H9 (cell line): Measurements from ENCODE around the gene SLC29A1. TPM values are rescaled to one million over a fixed set of nuclear protein-coding genes. Genes with fewer than 3 reads are reported as not detected.
A peak's percentile ranks its signal among the peaks of the same experiment; 100 is the strongest.

Source experiments
- DNase-seq: peaks from one replicate; pipeline ENCODE4 v3.0.0-alpha.2; 2017
- H2AFZ ChIP-seq: one replicate; pipeline ENCODE4 v1.6.1; 2013; ENCODE audit warnings: mild to moderate bottlenecking, low read length, control low read depth, moderate library complexity
- H2AK5ac ChIP-seq: 2 replicates; pipeline ENCODE4 v1.6.1; 2013; ENCODE audit warnings: low read length, control low read depth, mixed read lengths; ENCODE audit not compliant: insufficient read length
- H2BK120ac ChIP-seq: one replicate; pipeline ENCODE4 v1.6.1; 2013; ENCODE audit warnings: low read depth, mild to moderate bottlenecking, low read length, control low read depth, inconsistent platforms; ENCODE audit not compliant: poor library complexity, severe bottlenecking
- H2BK12ac ChIP-seq: 2 replicates; pipeline ENCODE4 v1.6.1; 2013; ENCODE audit warnings: low read length, control low read depth, mixed read lengths, low read depth; ENCODE audit not compliant: insufficient read length
- H2BK15ac ChIP-seq: 2 replicates; pipeline ENCODE4 v1.6.1; 2013; ENCODE audit warnings: low read depth, low read length, control low read depth
- H2BK20ac ChIP-seq: one replicate; pipeline ENCODE4 v1.6.1; 2013; ENCODE audit warnings: low read depth, mild to moderate bottlenecking, low read length, control low read depth, inconsistent platforms; ENCODE audit not compliant: poor library complexity, severe bottlenecking
- H2BK5ac ChIP-seq: 2 replicates; pipeline ENCODE4 v1.6.1; 2013; ENCODE audit warnings: low read length, control low read depth, mixed read lengths; ENCODE audit not compliant: insufficient read length
- H3K14ac ChIP-seq: 2 replicates; pipeline ENCODE4 v1.6.1; 2013; ENCODE audit warnings: low read length, control low read depth; ENCODE audit not compliant: insufficient read depth
- H3K18ac ChIP-seq: 2 replicates; pipeline ENCODE4 v1.6.1; 2013; ENCODE audit warnings: low read depth, mild to moderate bottlenecking, mixed read lengths, low read length, control low read depth; ENCODE audit not compliant: insufficient read length
- H3K23ac ChIP-seq: 2 replicates; pipeline ENCODE4 v1.6.1; 2013; ENCODE audit warnings: low read length, control low read depth, mixed read lengths, low read depth; ENCODE audit not compliant: insufficient read length
- H3K23me2 ChIP-seq: 2 replicates; pipeline ENCODE4 v1.6.1; 2013; ENCODE audit warnings: low read depth, mild to moderate bottlenecking, mixed read lengths, low read length, control low read depth; ENCODE audit not compliant: insufficient read length, poor library complexity, severe bottlenecking
- H3K27ac ChIP-seq: 2 replicates; pipeline ENCODE4 v1.5.1; 2013; ENCODE audit warnings: low read length, control low read depth, mixed read lengths, low read depth; ENCODE audit not compliant: insufficient read length
- H3K27me3 ChIP-seq: 2 replicates; pipeline ENCODE4 v1.6.1; 2013; ENCODE audit warnings: low read length, control low read depth, inconsistent platforms; ENCODE audit not compliant: insufficient read depth
- H3K4ac ChIP-seq: 2 replicates; pipeline ENCODE4 v1.6.1; 2013; ENCODE audit warnings: low read depth, mild to moderate bottlenecking, control low read depth, inconsistent platforms, low read length, moderate library complexity
- H3K4me1 ChIP-seq: 2 replicates; pipeline ENCODE4 v1.6.1; 2013; ENCODE audit warnings: low read length, control low read depth, inconsistent platforms; ENCODE audit not compliant: insufficient read depth
- H3K4me2 ChIP-seq: 2 replicates; pipeline ENCODE4 v1.6.1; 2013; ENCODE audit warnings: low read length, control low read depth, mixed read lengths; ENCODE audit not compliant: insufficient read length, insufficient read depth
- H3K56ac ChIP-seq: 2 replicates; pipeline ENCODE4 v1.6.1; 2013; ENCODE audit warnings: low read depth, mild to moderate bottlenecking, mixed read lengths, low read length, control low read depth; ENCODE audit not compliant: insufficient read length
- H3K79me1 ChIP-seq: 2 replicates; pipeline ENCODE4 v1.6.1; 2013; ENCODE audit warnings: low read depth, mild to moderate bottlenecking, moderate library complexity, low read length, control low read depth, inconsistent platforms; ENCODE audit not compliant: insufficient read depth, poor library complexity, severe bottlenecking
- H3K79me2 ChIP-seq: 2 replicates; pipeline ENCODE4 v1.6.1; 2013; ENCODE audit warnings: low read length, control low read depth, inconsistent platforms; ENCODE audit not compliant: insufficient read depth
- H3K9ac ChIP-seq: 2 replicates; pipeline ENCODE4 v1.6.1; 2013; ENCODE audit warnings: low read length, control low read depth, mixed read lengths; ENCODE audit not compliant: insufficient read length; ENCODE audit errors: extremely low read depth
- H3K9me3 ChIP-seq: one replicate; pipeline ENCODE4 v1.6.1; 2013; ENCODE audit warnings: low read depth, low read length, inconsistent platforms; ENCODE audit not compliant: control insufficient read depth
- H3T11ph ChIP-seq: one replicate; pipeline ENCODE4 v1.6.1; 2013; ENCODE audit warnings: mild to moderate bottlenecking, low read length, control low read depth, inconsistent platforms
- H4K20me1 ChIP-seq: one replicate; pipeline ENCODE4 v1.6.1; 2013; ENCODE audit not compliant: control insufficient read depth, insufficient read length, insufficient read depth
- H4K5ac ChIP-seq: 2 replicates; pipeline ENCODE4 v1.6.1; 2013; ENCODE audit warnings: low read depth, mild to moderate bottlenecking, mixed read lengths, low read length, control low read depth; ENCODE audit not compliant: insufficient read length
- H4K8ac ChIP-seq: replicated peaks from 2 replicates; pipeline ENCODE4 v1.6.1; 2013; ENCODE audit warnings: low read length, control low read depth, mixed read lengths, low read depth; ENCODE audit not compliant: insufficient read length
- H4K91ac ChIP-seq: 2 replicates; pipeline ENCODE4 v1.6.1; 2013; ENCODE audit warnings: low read depth, mild to moderate bottlenecking, moderate library complexity, mixed read lengths, low read length, control low read depth; ENCODE audit not compliant: insufficient read length
- H3K27ac Mint-ChIP-seq, 3 experiments: 2 replicates in 2 of 3; 3 replicates in 1 of 3; pipeline ENCODE4 v1.8.0; 2020 to 2021; ENCODE audit warnings: mixed read lengths in 3 of 3, mild to moderate bottlenecking in 1 of 3, moderate library complexity in 1 of 3
- H3K27me3 Mint-ChIP-seq: 2 replicates; pipeline ENCODE4 v1.8.0; 2021; ENCODE audit warnings: low read depth, mild to moderate bottlenecking, moderate library complexity, mixed read lengths
- H3K36me3 Mint-ChIP-seq, 3 experiments: 2 replicates in 2 of 3; 3 replicates in 1 of 3; pipeline ENCODE4 v1.8.0; 2020 to 2021; ENCODE audit warnings: low read depth in 3 of 3, mixed read lengths in 3 of 3; ENCODE audit not compliant: insufficient read depth in 1 of 3
- H3K4me1 Mint-ChIP-seq, 2 experiments: 2 replicates each; pipeline ENCODE4 v1.8.0; 2020; ENCODE audit warnings: mixed read lengths in 2 of 2
- H3K4me3 Mint-ChIP-seq, 2 experiments: 2 replicates in 1 of 2; 3 replicates in 1 of 2; pipeline ENCODE4 v1.8.0; 2020 to 2021; ENCODE audit warnings: mild to moderate bottlenecking in 2 of 2, mixed read lengths in 2 of 2, moderate library complexity in 1 of 2
- H3K9me3 Mint-ChIP-seq, 2 experiments: 2 replicates in 1 of 2; 3 replicates in 1 of 2; pipeline ENCODE4 v1.8.0; 2020; ENCODE audit warnings: mild to moderate bottlenecking in 2 of 2, mixed read lengths in 2 of 2, moderate library complexity in 1 of 2
- whole genome bisulfite sequencing: extraction: QIAGEN DNeasy Blood & Tissue Kit; methylation state at CpG from one replicate; pipeline ENCODE4 v1.1.7; 2013; ENCODE audit warnings: missing lambda C conversion rate, low lambda C conversion rate, mixed read lengths; ENCODE audit not compliant: insufficient read length; ENCODE audit errors: extremely low coverage; 5-methylcytosine and 5-hydroxymethylcytosine counted together
- total RNA-seq: library from RNA; stranded (reverse); gene quantifications from 2 replicates; pipeline ENCODE4 v1.2.1, GENCODE V29; 2021
- TF ChIP-seq, protein P1 (sequence below): fragments of 200-600 bp; sonication (generic); conservative IDR thresholded peaks from 3 replicates; pipeline ENCODE4 v1.8.0; 2021; ENCODE audit warnings: antibody characterized with exemption, mild to moderate bottlenecking

The SLC29A1 gene
- total RNA-seq, 1 experiment from 2014 or later: 124 TPM

DNA sequence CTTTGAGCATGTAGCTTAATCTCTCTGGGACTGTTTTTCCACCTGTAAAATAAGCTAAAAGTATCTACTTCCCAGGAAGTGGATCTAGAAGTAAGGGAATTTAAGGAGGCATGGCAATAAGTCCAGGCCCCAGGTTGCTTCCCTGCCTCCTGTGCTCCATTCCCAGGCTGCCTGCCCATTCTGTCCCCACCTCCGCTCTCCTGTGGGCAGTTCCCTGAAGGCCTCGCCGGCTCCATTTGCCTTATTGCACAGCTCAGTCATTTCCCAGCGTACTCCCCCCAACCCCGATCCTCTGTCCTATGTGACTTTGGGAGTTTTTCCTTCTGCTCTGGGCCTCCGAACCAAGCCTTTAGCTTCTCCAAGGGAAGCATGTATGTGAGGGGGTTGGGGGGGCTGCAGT, 4.6 kb downstream of the SLC29A1 start:
- peaks cover 27 to 41% of the 10 kb centered on the region in 2 experiments for H3K4me1 Mint-ChIP-seq
- H4K20me1 ChIP-seq: peaks cover 2% of the 10 kb centered on the region
- no peak overlapping the region for H2AK5ac ChIP-seq
- H3K56ac ChIP-seq: no peak overlapping the region
- H3K27me3 ChIP-seq: no peaks in the 10 kb centered on the region
- peaks cover 9% of the 10 kb centered on the region for H3K23me2 ChIP-seq
- no CpG with 5 or more reads among the region's 6 CpGs for WGBS
- no peak overlapping the region for H2BK5ac ChIP-seq
- TF ChIP-seq, protein P1, sequence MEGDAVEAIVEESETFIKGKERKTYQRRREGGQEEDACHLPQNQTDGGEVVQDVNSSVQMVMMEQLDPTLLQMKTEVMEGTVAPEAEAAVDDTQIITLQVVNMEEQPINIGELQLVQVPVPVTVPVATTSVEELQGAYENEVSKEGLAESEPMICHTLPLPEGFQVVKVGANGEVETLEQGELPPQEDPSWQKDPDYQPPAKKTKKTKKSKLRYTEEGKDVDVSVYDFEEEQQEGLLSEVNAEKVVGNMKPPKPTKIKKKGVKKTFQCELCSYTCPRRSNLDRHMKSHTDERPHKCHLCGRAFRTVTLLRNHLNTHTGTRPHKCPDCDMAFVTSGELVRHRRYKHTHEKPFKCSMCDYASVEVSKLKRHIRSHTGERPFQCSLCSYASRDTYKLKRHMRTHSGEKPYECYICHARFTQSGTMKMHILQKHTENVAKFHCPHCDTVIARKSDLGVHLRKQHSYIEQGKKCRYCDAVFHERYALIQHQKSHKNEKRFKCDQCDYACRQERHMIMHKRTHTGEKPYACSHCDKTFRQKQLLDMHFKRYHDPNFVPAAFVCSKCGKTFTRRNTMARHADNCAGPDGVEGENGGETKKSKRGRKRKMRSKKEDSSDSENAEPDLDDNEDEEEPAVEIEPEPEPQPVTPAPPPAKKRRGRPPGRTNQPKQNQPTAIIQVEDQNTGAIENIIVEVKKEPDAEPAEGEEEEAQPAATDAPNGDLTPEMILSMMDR: no peak
- H3K23ac ChIP-seq: no peak overlapping the region
- peak overlapping the region in 2 of 3 experiments; percentile 56 to 79; a peak in 3 of 7 replicates for H3K27ac Mint-ChIP-seq
- no peak overlapping the region for H2AFZ ChIP-seq
- H3K79me2 ChIP-seq: peaks cover 17% of the 10 kb centered on the region; the same call in 1 of the 2 replicates
- no peak overlapping the region for H4K8ac ChIP-seq
- H3K27ac ChIP-seq: no peak overlapping the region
- no peak overlapping the region for H2BK12ac ChIP-seq
- H3T11ph ChIP-seq: no peak overlapping the region
- no peaks in the 10 kb centered on the region for H3K27me3 Mint-ChIP-seq
- no peak overlapping the region for H3K18ac ChIP-seq
- H3K9ac ChIP-seq: no peak overlapping the region
- H3K14ac ChIP-seq: no peak overlapping the region
- H3K9me3 ChIP-seq: no peaks in the 10 kb centered on the region
- H3K4ac ChIP-seq: no peak overlapping the region
- no peak overlapping the region for H4K91ac ChIP-seq
- no peak overlapping the region for H2BK20ac ChIP-seq
- H3K4me2 ChIP-seq: no peak overlapping the region
- no peak for DNase-seq
- no peak overlapping the region for H4K5ac ChIP-seq
- H3K4me1 ChIP-seq: peaks cover 11% of the 10 kb centered on the region; the same call in 1 of the 2 replicates
- peaks cover 17% of the 10 kb centered on the region for H3K79me1 ChIP-seq
- H2BK120ac ChIP-seq: no peak overlapping the region
- no peaks in the 10 kb centered on the region; a peak in 1 of 5 replicates for H3K9me3 Mint-ChIP-seq
- peaks cover 45 to 55% (median 47%) of the 10 kb centered on the region in 3 experiments for H3K36me3 Mint-ChIP-seq
- no peak overlapping the region for H2BK15ac ChIP-seq
- H3K4me3 Mint-ChIP-seq: no peak overlapping the region
